Dedifferentiated amniotic fluid mesenchymal stem cell (primary cell): Measurements from ENCODE around the gene CSF1R.

Experiments used
- DNase-seq: peaks from one replicate; pipeline ENCODE4 v3.0.0-alpha.2; 2016; ENCODE audit errors: extremely low spot score

Gene CSF1R

GRCh38 chr5:150120617-150121447 lies 34.5 kb upstream of the CSF1R start:
- no peak for DNase-seq

- DNase-seq: no peak
Observed at GRCh38 chr5:150120062-150120441, 33.7 kb upstream of the CSF1R start.

GRCh38 chr5:150119421-150120061 lies 33.2 kb upstream of the CSF1R start:
- DNase-seq: no peak

GRCh38 chr5:150118561-150119229 lies 32.3 kb upstream of the CSF1R start:
- no peak for DNase-seq

- DNase-seq: no peak
Observed at GRCh38 chr5:150117945-150118560, 31.7 kb upstream of the CSF1R start.

- no peak for DNase-seq
Observed at GRCh38 chr5:150116667-150117400, 30.5 kb upstream of the CSF1R start.

GRCh38 chr5:150114773-150115408 lies 28.5 kb upstream of the CSF1R start:
- DNase-seq: no peak

GRCh38 chr5:150114102-150114641 lies 27.8 kb upstream of the CSF1R start:
- DNase-seq: no peak

- DNase-seq: no peak
Observed at GRCh38 chr5:150113047-150113744, 26.8 kb upstream of the CSF1R start.

- peak; percentile 83 for DNase-seq
Observed at GRCh38 chr5:150112201-150113046, 26.1 kb upstream of the CSF1R start.

- no peak for DNase-seq
Observed at GRCh38 chr5:150111122-150111521, 24.8 kb upstream of the CSF1R start.

GRCh38 chr5:150109921-150110320 lies 23.6 kb upstream of the CSF1R start:
- DNase-seq: no peak

GRCh38 chr5:150108711-150109514 lies 22.6 kb upstream of the CSF1R start:
- no peak for DNase-seq

GRCh38 chr5:150107909-150108447 lies 21.6 kb upstream of the CSF1R start:
- DNase-seq: peak; percentile 76

- DNase-seq: no peak
Observed at GRCh38 chr5:150106674-150107426, 20.5 kb upstream of the CSF1R start.

GRCh38 chr5:150105928-150106615 lies 19.7 kb upstream of the CSF1R start:
- no peak for DNase-seq

- no peak for DNase-seq
Observed at GRCh38 chr5:150104550-150104870, 18.2 kb upstream of the CSF1R start.
